GM12872 (cell line): ENCODE measurements around the gene PRKCA.

Experiments used
- CTCF ChIP-seq: IDR thresholded peaks from 3 replicates; pipeline ENCODE4 v1.5.1; 2011; ENCODE audit warnings: low read depth, mild to moderate bottlenecking, low read length, moderate library complexity; ENCODE audit not compliant: insufficient read depth

PRKCA gene

GRCh38 chr17:66277191-66277590 lies 25.2 kb upstream of the PRKCA start:
- no peak for TF ChIP-seq CTCF

- no peak for TF ChIP-seq CTCF
These were observed 20.6 kb upstream of the PRKCA start for GRCh38 chr17:66281661-66282369.

- TF ChIP-seq CTCF, result no peak
These were observed 19.0 kb upstream of the PRKCA start for GRCh38 chr17:66283296-66283934.

GRCh38 chr17:66283971-66284370 lies 18.4 kb upstream of the PRKCA start:
- no peak for TF ChIP-seq CTCF

GRCh38 chr17:66285149-66285548 lies 17.3 kb upstream of the PRKCA start:
- no peak for TF ChIP-seq CTCF

- TF ChIP-seq CTCF, result no peak
These were observed 14.5 kb upstream of the PRKCA start for GRCh38 chr17:66287911-66288310.

- TF ChIP-seq CTCF, result no peak
These were observed 12.2 kb upstream of the PRKCA start for GRCh38 chr17:66290101-66290722.
